Non-pigmented ciliary epithelial cell (primary cell): Measurements from ENCODE around the gene UBXN7.
"Not testable (repeated sequence)": the region's sequence is repeated elsewhere in the genome, so short reads cannot be mapped to it uniquely, and the experiment has no call there.

Experiments used
- DNase-seq: peaks from one replicate; pipeline ENCODE4 v3.0.0-alpha.2; 2010; ENCODE audit warnings: low read depth

UBXN7 gene, protein sequence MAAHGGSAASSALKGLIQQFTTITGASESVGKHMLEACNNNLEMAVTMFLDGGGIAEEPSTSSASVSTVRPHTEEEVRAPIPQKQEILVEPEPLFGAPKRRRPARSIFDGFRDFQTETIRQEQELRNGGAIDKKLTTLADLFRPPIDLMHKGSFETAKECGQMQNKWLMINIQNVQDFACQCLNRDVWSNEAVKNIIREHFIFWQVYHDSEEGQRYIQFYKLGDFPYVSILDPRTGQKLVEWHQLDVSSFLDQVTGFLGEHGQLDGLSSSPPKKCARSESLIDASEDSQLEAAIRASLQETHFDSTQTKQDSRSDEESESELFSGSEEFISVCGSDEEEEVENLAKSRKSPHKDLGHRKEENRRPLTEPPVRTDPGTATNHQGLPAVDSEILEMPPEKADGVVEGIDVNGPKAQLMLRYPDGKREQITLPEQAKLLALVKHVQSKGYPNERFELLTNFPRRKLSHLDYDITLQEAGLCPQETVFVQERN

DNA sequence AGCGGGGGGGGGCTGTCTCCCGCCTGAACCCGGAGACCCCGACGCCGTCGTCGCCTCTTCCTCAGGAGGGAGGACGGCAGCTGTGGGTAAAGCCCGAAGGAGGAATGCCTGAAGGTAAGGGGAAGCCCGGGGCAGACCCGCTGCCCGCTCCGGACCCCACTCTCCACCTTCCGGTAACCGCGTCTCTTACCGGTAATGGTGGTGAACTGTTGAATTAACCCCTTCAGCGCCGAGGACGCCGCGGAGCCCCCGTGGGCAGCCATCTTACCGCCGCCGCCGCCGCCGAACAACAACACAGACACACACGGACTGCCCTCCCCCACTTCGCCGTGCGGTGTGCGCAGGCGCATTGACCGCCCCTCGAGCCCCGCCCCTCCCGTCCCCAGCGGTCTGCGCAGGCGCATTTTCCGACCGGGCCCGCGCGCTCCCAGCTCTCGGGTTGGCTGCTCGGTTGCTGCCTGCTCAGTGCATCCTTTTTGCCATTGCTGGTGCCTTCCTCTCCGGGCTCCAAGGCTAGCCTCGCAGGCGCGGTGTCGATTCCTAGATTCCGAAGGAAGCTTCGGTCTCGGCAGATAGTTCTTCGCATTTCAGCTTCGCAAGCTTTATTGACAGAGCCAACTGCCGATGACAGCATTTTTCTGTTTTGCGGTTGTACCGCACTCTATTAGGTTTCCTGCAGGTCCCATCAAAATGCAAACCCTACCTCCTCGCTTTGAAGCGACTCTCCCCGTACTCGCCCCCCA, at the start of gene UBXN7:
Gene UBXN7 (minus strand): TSS at position 291 of the 743 bp plus-strand sequence. CDS start 28 bp downstream, at position 263.
- peak; percentile 38 for DNase-seq

DNA sequence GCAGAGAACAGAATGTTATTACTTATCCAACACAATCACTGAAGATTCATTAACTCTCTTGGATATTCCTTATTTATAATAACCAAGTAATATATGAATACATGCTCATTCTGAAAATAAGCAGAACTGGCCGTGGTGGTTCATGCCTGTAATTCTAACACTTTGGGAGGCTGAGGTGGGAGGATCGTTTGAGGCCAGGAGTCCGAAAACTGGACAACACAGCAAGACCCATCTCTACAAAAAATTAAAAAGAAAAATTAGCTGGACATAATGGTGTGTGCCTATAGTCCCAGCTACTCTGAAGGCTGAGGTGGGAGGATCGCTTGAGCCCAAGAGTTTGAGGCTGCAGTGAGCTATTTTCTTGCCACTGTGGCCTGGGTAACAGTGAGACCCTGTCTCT, 45.5 kb upstream of the UBXN7 start:
- DNase-seq, result no peak

DNA sequence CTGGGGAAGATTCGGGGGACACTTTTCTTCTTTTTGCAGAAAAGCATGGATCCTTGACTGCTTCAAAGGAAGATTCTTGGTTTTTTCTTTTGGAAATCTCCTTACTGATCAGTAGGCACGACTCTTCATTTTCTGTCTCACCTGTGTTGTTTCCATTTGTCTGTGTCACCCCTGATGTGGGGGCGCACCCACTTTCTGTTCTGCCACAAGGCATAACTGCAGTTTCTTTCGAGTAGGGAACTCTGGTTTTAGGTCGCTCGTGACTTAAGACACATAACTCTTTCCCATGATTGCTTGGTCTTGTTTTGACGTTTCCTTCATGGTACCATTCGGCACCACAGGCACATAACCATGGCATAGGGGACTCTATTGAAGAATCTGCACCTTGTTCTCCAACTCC, 40.1 kb upstream of the UBXN7 start:
- DNase-seq, result no peak

DNA sequence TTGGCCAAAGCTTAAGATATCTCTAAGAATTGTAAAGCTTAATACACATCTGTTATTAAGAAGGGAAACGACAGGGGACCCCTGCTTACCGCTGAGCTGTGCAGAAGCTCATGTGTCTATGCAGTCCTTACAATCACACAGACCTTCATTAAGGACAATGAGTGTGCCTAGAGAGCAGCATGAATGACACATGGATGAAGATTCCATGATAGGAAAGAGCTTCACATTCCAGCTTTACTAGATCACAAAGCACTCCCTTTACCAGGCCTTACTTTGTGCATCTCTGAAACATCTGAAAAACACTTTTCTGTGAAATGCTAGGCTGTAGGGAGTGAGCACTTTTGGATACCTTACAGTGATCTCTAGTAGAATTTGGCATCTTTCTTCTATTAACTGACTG, 39.3 kb upstream of the UBXN7 start:
- peak; percentile 24 for DNase-seq

DNA sequence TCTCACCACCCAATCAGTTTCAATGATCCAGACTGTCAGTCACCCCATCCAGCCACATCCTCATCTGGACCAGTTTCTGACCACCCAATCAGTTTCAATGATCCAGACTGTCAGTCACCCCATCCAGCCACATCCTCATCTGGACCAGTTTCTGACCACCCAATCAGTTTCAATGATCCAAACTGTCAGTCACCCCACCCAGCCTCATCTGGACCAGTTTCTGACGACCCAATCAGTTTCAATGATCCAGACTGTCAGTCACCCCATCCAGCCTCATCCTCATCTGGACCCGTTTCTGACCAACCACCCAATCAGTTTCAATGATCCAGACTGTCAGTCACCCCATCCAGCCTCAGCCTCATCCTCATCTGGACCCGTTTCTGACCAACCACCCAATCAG, 38.0 kb upstream of the UBXN7 start:
- not testable (repeated sequence) for DNase-seq

DNA sequence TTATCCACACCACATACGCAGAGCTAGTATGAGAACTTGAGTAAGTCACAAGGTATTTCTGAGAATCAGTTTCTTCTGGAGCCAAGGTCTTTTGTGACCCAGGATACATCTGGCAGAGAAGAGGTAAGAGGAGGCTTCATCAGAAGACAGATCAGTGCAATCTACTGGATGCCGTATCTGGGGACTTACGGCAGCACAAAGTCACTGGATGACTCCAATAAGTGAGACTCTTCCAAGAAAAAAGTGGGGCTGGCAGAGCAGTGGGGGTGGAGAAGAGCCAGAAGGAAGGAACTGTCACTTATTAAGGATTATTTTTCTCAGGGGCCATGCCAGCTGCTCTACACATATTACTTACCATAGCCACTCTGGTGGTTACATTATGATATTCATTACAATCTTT, 31.6 kb upstream of the UBXN7 start:
- DNase-seq, result no peak

DNA sequence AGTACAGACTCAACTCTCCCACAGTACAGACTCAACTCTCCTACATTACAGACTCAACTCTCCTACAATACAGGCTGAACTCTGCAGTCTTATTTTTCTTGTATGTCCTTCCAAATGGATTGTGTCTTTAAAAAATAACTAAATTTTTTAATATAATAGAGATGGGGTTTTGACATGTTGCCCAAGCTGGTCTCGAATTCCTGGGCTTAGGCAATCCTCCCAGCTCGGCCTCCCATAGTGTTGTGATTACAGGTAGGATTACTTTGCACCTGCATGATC, 31.2 kb upstream of the UBXN7 start:
- no peak for DNase-seq

DNA sequence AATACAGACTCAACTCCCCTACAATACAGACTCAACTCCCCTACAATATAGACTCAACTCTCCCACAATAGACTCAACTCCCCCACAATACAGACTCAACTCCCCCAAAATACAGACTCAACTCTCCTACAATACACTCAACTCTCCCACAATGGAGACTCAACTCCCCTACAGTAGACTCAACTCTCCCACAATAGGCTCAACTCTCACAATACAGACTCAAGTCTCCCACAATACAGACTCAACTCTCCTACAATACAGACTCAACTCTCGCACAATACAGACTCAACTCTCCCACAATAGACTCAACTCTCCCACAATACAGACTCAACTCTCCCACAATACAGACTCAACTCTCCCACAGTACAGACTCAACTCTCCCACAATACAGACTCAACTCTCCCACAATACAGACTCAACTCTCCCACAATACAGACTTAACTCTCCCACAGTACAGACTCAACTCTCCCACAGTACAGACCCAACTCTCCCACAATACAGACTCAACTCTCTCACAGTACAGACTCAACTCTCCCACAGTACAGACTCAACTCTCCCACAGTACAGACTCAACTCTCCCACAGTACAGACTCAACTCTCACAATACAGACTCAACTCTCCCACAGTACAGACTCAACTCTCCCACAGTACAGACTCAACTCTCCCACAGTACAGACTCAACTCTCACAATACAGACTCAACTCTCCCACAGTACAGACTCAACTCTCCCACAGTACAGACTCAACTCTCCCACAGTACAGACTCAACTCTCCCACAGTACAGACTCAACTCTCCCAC, 30.7 kb upstream of the UBXN7 start:
- not testable (repeated sequence) for DNase-seq

DNA sequence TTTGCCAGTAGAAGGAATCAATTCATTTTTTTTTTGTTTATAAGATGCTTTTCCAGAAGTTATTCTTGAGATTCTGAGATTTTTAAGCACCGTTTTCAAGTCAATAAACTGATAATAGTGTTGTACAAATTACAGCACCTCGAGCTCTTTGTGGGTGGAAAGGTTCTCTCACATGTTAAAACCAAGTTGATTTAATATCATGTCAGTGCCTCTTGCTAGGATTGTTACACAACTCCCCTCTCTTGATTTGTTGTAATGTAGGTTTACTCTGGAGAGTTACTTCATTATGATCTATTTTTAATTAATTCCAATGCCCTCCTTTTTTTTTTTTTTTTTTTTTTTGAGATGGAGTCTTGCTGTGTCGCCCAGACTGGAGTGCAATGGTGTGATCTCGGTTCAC, 25.8 kb upstream of the UBXN7 start:
- no peak for DNase-seq

DNA sequence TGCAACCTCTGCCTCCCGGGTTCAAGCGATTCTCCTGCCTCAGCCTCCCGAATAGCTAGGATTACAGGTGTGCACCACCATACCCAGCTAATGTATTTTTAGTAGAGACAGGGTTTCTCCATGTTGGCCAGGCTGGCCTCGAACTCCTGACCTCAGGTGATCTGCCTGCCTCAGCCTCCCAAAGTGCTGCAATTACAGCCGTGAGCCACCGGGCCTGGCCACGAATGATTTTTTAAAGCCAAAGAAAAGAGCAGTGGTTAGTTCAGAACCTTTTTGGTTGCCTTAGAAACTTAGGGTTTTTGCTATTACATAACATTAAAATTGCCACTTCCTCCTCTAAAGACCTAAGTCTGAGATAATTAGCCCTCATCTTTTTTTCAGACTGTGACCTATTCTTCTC, 25.2 kb upstream of the UBXN7 start:
- DNase-seq, result not testable (repeated sequence)

DNA sequence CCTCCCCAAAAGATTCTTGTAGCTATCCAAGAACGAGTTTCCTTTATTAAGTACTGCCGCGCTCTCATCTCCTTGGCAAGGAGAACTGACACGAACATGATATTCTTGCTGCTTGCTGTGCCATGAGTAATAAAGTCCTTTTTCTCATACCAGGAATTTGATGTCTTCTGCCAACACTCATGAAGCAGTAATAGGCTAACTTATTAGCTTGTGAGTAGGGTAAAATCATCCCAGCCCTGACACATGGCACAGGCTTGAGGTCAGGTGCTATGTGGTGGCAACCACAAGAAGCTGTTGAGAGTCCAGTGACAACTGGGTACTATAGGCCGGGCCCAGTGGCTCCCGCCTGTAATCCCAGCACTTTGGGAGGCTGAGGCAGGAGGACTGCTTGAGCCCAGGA, 22.7 kb upstream of the UBXN7 start:
- no peak for DNase-seq

DNA sequence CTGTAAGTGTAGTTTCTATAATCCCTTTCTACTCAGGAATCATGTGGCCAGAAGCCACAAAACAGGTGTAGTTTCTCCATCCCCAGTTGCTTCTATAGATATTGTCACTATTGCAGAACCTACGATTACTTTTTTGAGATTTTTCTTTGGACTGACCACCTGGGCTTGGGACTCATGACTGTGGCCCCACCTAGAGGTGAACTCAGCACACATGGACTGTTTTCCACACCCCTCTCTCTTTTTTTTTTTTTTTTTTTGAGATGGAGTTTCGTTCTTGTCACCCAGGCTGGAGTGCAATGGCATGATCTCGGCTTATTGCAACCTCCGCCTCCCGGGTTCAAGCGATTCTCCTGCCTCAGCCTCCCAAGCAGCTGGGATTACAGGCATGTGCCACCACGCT, 13.2 kb upstream of the UBXN7 start:
- DNase-seq, result not testable (repeated sequence)

DNA sequence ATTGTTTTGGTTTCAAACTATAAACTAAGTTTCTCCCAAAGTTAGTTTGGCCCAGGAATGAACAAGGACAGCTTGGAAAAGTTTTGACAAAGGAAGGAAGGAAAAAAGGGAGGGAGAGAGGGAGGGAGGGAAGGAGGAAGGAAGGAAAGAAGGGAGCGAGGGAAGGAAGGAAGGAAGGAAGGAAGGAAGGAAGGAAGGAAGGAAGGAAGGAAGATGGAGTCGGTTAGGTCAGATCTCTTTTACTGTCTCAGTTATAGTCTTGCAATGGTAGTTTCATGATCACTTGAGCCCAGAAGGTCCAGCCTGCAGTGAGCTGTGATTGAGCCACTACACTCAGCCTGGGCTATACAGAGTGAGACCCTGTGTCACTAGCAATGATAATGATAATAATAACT, 12.3 kb upstream of the UBXN7 start:
- DNase-seq, result no peak

DNA sequence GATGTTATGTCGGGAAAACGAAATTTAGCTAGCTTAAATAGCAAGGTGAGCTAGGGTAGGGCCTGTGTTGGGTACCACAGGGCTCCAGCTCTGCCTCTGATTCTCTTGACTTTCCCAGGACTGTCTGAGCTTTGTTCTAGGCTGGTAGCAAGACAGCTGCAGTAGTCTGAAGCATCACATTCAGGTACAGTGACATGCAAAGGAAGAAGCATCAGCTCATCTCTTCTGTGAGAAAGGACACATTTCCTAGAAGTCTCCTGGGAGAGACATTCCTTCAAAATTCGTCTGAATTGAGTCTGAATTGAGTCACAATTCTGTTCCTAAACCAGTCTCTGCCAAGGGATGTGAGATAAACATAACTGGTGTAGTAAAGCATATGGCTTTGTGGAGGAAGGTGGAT, 8.5 kb upstream of the UBXN7 start:
- no peak for DNase-seq

DNA sequence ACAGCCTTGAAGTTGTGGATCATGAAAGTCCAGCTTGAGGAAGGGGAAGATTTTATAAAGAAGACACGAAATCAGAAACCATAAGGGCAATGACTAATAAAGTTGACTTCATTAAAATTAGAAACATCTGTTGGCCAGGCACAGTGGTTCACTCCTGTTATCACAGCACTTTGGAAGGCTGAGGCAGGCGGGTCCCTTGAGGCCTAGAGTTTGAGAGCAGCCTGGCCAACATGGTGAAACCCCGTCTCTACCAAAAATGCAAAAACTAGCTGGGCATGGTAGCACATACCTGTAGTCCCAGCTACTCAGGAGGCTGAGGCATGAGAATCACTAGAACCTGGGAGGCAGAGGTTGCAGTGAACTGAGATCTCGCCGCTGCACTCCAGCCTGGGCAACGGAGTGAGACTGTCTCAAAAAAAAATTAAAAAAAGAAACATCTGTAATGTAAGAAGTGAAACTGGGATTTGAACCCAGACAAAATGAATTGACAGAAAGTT, 7.9 kb upstream of the UBXN7 start:
- peak; percentile 18 for DNase-seq

DNA sequence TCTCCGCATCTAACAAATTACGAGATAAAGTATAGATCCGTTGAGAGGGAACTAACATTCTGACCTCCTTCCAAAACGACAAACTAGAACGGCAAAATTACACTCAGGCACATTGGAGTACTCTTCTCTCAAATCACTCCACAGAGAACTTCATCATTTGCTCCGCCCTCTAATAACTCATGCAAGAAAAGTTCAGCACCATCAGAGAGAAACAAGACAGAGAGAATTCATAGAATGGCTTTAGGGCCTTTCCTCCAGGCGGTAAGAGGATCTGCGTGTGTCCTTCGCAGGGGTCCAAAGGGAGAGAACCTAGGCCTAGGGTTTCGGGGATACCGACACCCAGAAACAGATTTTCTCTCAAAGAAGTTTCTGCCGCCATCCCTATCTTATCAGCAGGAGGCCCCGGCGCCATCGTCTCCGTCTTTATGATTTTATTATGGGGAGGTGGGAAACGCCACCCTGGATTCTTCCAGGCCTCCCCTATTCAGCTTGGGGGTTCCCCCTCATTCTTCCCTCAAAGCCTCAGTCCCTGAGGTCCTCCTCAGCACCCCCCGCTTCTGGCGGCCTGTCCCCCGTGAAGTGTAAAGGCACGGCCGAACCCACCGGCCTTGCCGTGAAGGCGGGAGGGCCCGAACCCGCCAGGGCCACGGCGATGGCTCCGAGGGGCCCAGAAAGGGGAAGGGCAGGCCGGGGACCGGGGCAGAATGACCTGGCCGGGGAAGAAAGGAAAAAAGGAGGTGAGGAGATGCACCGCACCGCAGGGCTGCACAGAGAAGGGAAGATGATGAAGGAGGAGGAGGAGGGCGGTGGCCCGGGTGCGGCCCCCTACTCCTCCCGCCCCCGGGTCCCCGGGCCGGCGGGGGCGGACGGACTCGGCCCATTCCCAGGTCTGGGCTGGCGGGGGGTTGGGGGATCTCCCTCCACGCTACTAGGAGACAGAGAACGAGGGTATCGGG, 768 bp downstream of the UBXN7 start:
- peak; percentile 17 for DNase-seq

DNA sequence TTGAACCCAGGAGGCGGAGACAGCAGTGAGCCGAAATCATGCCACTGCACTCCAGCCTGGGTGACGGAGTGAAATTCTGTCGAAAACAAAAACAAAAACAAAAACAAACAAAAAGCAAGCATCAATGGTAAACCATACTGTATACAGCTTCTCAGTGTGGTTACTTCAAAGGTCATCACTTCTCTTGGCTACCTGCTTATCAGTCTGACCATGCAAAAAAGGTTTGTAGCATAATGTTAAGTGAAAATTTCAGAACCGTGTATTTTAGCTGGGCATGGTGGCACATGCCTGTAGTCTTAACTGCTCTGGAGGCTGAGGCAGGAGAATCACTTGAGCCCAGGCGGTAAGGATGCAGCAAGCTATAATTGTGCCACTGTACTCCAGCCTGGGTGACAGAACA, 4.2 kb downstream of the UBXN7 start:
- no peak for DNase-seq

DNA sequence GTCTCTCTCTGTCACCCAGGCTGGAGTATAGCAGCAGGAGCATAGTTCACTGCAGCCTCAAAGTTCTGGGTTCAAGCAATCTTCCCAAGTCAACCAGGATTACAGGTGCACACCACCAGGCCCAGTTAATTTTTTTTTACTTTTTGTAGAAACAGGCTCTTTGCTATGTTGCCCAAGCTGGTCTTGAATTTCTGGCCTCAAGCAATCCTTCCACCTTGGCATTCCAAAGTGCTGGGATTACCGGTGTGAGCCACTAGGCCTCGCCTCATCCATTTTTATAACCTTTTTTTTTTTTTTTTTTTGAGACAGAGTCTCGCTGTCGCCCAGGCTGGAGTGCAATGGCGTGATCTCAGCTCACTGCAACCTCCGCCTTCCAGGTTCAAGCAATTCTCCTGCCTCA, 7.8 kb downstream of the UBXN7 start:
- DNase-seq, result not testable (repeated sequence)

DNA sequence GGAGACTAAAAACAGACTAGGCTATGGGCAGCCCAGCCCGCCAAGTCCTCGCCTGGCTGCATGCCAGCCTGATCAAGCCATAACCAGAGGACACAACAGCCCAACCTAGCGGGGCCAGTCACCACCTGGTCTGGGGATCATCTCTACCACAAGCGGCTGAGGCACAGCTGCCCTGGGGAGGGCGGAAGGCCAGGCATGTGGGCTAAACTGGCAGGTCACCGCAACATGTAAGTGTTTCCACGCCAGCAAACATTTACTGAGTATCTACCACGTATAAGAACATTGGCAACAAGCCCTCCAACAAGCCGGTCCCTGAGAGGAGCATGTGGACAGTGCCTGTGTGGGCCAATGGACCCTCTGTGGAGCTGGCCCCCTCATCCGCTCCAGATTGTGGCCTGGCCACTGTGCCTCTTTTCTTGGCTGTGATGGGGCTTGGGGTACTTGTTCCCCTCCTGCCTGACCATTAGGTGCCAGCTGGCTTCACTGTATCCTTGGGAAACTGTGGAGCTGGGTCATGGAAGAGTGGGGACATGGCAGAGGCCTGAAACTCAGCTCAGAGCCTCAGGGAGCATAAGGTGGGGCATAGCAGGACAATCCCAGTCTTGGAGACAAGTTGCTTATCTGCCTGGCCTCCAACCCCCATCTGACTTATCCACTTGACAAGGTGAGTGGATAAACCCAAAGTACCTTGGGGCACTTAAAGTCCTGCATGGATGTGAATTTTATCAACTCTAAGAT, 9.0 kb downstream of the UBXN7 start:
- no peak for DNase-seq

DNA sequence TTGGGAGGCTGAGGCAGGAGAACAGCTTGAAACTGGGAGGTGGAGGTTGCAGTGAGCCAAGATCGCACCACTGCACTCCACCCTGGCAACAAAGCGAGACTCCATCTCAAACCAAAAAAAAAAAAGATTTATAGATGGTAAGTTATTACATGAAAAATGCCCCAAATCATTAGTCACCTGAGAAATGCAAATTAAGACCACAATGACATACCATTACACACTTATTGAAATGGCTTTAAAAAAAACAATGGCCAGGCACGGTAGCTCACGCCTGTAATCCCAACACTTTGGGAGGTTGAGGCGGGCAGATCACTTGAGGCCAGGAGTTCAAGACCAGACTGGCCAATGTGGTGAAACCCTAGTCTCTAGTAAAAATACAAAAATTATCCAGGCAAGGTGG, 10.6 kb downstream of the UBXN7 start:
- not testable (repeated sequence) for DNase-seq

DNA sequence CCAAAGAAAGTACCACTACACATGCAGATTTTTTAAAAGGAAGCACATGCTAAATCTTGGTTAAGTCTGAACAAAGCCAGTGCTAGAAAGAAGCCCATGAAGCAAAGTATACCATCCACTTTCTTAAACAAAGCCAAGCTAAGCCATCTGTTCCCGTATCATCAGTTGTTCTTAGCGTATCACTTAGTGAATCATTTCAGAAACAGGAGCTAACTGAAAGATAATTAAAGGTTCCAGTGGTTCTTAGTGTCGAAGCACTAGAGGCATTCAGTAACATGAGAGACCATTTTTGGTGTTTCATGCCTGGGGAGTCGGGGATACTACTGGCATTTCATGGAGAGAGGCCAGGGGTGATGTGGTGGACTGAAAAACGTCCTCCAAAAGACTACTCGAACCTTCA, 12.8 kb downstream of the UBXN7 start:
- no peak for DNase-seq
